HCT116 (cell line): ENCODE data around the gene TMEM232. TPM values are rescaled to one million over a fixed set of nuclear protein-coding genes. Genes with fewer than 3 reads are reported as not detected.
"Not testable (repeated sequence)": the region's sequence is repeated elsewhere in the genome, so short reads cannot be mapped to it uniquely, and the experiment has no call there.

Source experiments
- ATAC-seq: fragments of 200-7000 bp; cut with Tn5 transposase; 2 replicates; pipeline ENCODE4 v1.9.1; 2020; ENCODE audit warnings: mild to moderate bottlenecking, moderate library complexity
- BruUV-seq: library from RNA; stranded (reverse); fragments of 400-500 nt; replicated peaks from 2 replicates; lab custom pipeline; 2021; lab: Mats Ljungman, UMichigan
- CTCF ChIA-PET: fragments of 300-600 bp; sonication (Branson Sonifier 250); formaldehyde crosslinking; loops from one replicate; lab custom pipeline; 2021; ENCODE audit warnings: antibody characterized with exemption; lab: Charles Lee
- POLR2A ChIA-PET: fragments of 300-600, 350-600 bp; sonication (Branson Sonifier 250); formaldehyde crosslinking; loops from one replicate; lab custom pipeline; 2021; ENCODE audit warnings: antibody characterized with exemption; lab: Charles Lee
- RAD21 ChIA-PET, 2 experiments: fragments of 300-600 bp; sonication (Branson Sonifier 250); formaldehyde crosslinking; loops; one replicate each; lab custom pipeline; 2023; ENCODE audit warnings: low total read pairs in 2 of 2; ENCODE audit not compliant: uncharacterized antibody in 2 of 2, unreplicated experiment in 2 of 2, low non-redundant PET in 1 of 2; lab: Charles Lee
- DNase-seq: peaks from one replicate; pipeline ENCODE4 v3.0.0-alpha.2; 2010; ENCODE audit warnings: low read depth, low spot score
- H2AFZ ChIP-seq: fragments of 200-600 bp; shearing (Covaris generic), sonication (generic); 2 replicates; pipeline ENCODE4 v1.6.1; 2017; ENCODE audit warnings: low read depth, mixed run types, mixed read lengths, antibody characterized with exemption, low read length; ENCODE audit not compliant: poor library complexity, severe bottlenecking
- H3K27ac ChIP-seq: 2 replicates; pipeline ENCODE4 v1.5.1; 2012; ENCODE audit warnings: low read depth, low read length
- H3K27me3 ChIP-seq: fragments of 200-600 bp; sonication (generic); 2 replicates; pipeline ENCODE4 v1.6.1; 2016; ENCODE audit warnings: mixed run types, low read length, mixed read lengths; ENCODE audit not compliant: insufficient read depth
- H3K36me3 ChIP-seq, 2 experiments: fragments of 200-500 bp in 1 of 2; fragments of 200-600 bp in 1 of 2; sonication (Bioruptor generic) in 1 of 2; sonication (generic) in 1 of 2; 2 replicates each; pipeline versions ENCODE4 v1.5.1 to v1.6.1; 2014 to 2016; ENCODE audit warnings: low read length in 2 of 2, inconsistent platforms in 1 of 2, mixed read lengths in 1 of 2, mixed run types in 1 of 2; ENCODE audit not compliant: insufficient read depth in 2 of 2, control insufficient read depth in 1 of 2
- H3K4me1 ChIP-seq, 2 experiments: fragments of 200-600 bp in 1 of 2; sonication (generic) in 1 of 2; 2 replicates each; pipeline versions ENCODE4 v1.5.1 to v1.6.1; 2012 to 2017; ENCODE audit warnings: low read length in 2 of 2, inconsistent platforms in 1 of 2, mild to moderate bottlenecking in 1 of 2, mixed read lengths in 1 of 2, mixed run types in 1 of 2, moderate library complexity in 1 of 2; ENCODE audit not compliant: insufficient read depth in 2 of 2, control insufficient read depth in 1 of 2
- H3K4me2 ChIP-seq: fragments of 200-600 bp; sonication (generic); 2 replicates; pipeline ENCODE4 v1.6.1; 2017; ENCODE audit warnings: mixed run types, low read length, mixed read lengths
- H3K4me3 ChIP-seq, 2 experiments: fragments of 200-600 bp in 1 of 2; sonication (generic) in 1 of 2; replicated peaks in 1 of 2; 2 replicates each; pipeline ENCODE4 v1.5.1; 2011 to 2016; ENCODE audit warnings: low read length in 2 of 2, control low read depth in 1 of 2, low read depth in 1 of 2, mild to moderate bottlenecking in 1 of 2, mixed read lengths in 1 of 2, mixed run types in 1 of 2
- H3K79me2 ChIP-seq: fragments of 200-600 bp; sonication (generic); 2 replicates; pipeline ENCODE4 v1.6.1; 2017; ENCODE audit warnings: mild to moderate bottlenecking, mixed run types, low read length, moderate library complexity, mixed read lengths; ENCODE audit not compliant: insufficient read depth
- H3K9ac ChIP-seq: fragments of 200-600 bp; sonication (generic); 2 replicates; pipeline ENCODE4 v1.6.1; 2016; ENCODE audit warnings: low read length, mixed read lengths
- H3K9me2 ChIP-seq: fragments of 200-600 bp; sonication (generic), shearing (Covaris generic); 2 replicates; pipeline ENCODE4 v1.6.1; 2017; ENCODE audit warnings: mixed run types, mild to moderate bottlenecking, moderate library complexity; ENCODE audit not compliant: insufficient read depth
- H3K9me3 ChIP-seq, 2 experiments: fragments of 200-500 bp in 1 of 2; fragments of 200-600 bp in 1 of 2; sonication (Bioruptor generic) in 1 of 2; sonication (generic) in 1 of 2; 2 replicates each; pipeline ENCODE4 v1.6.1; 2014 to 2017; ENCODE audit warnings: low read length in 2 of 2, mixed read lengths in 2 of 2, inconsistent platforms in 1 of 2, low read depth in 1 of 2, mild to moderate bottlenecking in 1 of 2, mixed run types in 1 of 2, moderate library complexity in 1 of 2; ENCODE audit not compliant: control insufficient read depth in 1 of 2, insufficient read depth in 1 of 2
- H4K20me1 ChIP-seq: fragments of 200-600 bp; sonication (generic), shearing (Covaris generic); 2 replicates; pipeline ENCODE4 v1.6.1; 2017; ENCODE audit warnings: mixed run types, mild to moderate bottlenecking, moderate library complexity; ENCODE audit not compliant: insufficient read depth
- EGR1 ChIP-seq: IDR thresholded peaks from 2 replicates; pipeline ENCODE4 v1.6.1; 2012; ENCODE audit warnings: low read depth
- EZH2 ChIP-seq: fragments of 200-600 bp; sonication (generic); IDR thresholded peaks from 2 replicates; pipeline ENCODE4 v1.6.1; 2017; ENCODE audit warnings: antibody characterized with exemption, mixed run types
- FOSL1 ChIP-seq: IDR thresholded peaks from 2 replicates; pipeline ENCODE4 v1.6.1; 2012; ENCODE audit warnings: low read depth
- JUND ChIP-seq: IDR thresholded peaks from 2 replicates; pipeline ENCODE4 v1.6.1; 2012
- POLR2A ChIP-seq: IDR thresholded peaks from 2 replicates; pipeline ENCODE4 v1.7.0; 2011; ENCODE audit warnings: borderline replicate concordance; ENCODE audit not compliant: insufficient read depth, insufficient read length; ENCODE audit errors: extremely low read depth
- POLR2AphosphoS5 ChIP-seq: IDR thresholded peaks from 2 replicates; pipeline ENCODE4 v1.6.1; 2011; ENCODE audit warnings: mild to moderate bottlenecking, low read depth, low read length, moderate library complexity
- RAD21 ChIP-seq: IDR thresholded peaks from 2 replicates; pipeline ENCODE4 v1.6.1; 2012; ENCODE audit warnings: low read depth, mild to moderate bottlenecking
- REST ChIP-seq: IDR thresholded peaks from 2 replicates; pipeline ENCODE4 v1.6.1; 2012; ENCODE audit warnings: low read depth
- SIN3A ChIP-seq: IDR thresholded peaks from 2 replicates; pipeline ENCODE4 v1.6.1; 2012; ENCODE audit warnings: low read depth
- SP1 ChIP-seq: IDR thresholded peaks from 2 replicates; pipeline ENCODE4 v1.6.1; 2012; ENCODE audit warnings: low read depth
- TCF7L2 ChIP-seq: IDR thresholded peaks from 2 replicates; pipeline ENCODE4 v1.7.0; 2011; ENCODE audit warnings: borderline replicate concordance, inconsistent platforms; ENCODE audit not compliant: insufficient read depth, insufficient read length; ENCODE audit errors: extremely low read depth
- ZBTB33 ChIP-seq: IDR thresholded peaks from 2 replicates; pipeline ENCODE4 v1.6.1; 2011; ENCODE audit warnings: mild to moderate bottlenecking, low read length, moderate library complexity; ENCODE audit not compliant: insufficient replicate concordance; ENCODE audit errors: extremely low read depth
- intact Hi-C: fragments of 100-400 bp; cut with micrococcal nuclease; formaldehyde crosslinking; loops from 2 replicates; pipeline ENCODE4 v1.10.0; 2022
- total RNA-seq: library from RNA; stranded (reverse); gene quantifications from one replicate; pipeline ENCODE4 v1.2.1, GENCODE V29; 2021; ENCODE audit not compliant: unreplicated experiment
- TF ChIP-seq, protein P1 (sequence below): IDR thresholded peaks from 2 replicates; pipeline ENCODE4 v1.6.1; 2012

The TMEM232 gene
- total RNA-seq, 1 experiment from 2014 or later: 1.2 TPM

DNA sequence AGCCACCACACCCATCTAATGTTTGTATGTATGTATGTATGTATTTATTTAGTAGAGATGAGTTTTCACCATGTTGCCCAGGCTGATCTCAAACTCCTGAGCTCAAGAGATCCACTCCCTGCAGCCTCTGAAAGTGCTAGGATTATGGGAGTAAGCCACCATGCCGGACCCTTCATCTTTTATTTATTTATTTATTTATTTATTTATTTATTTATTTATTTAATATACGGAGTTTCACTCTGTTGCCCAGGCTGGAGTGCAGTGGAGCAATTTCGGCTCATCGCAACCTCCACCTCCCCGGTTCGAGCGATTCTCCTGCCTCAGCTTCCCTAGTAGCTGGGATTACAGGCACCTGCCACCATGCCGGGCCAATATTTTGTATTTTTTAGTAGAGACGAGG is 49.9 kb downstream of the TMEM232 start:
- H3K27me3 ChIP-seq, RAD21 ChIA-PET, H3K9ac ChIP-seq, H4K20me1 ChIP-seq, H3K4me1 ChIP-seq, DNase-seq, intact Hi-C loops, H3K27ac ChIP-seq, ATAC-seq, H3K4me2 ChIP-seq, H3K4me3 ChIP-seq, BruUV-seq, POLR2A ChIA-PET, H3K36me3 ChIP-seq, H3K79me2 ChIP-seq, H3K9me2 ChIP-seq, H3K9me3 ChIP-seq, H2AFZ ChIP-seq, CTCF ChIA-PET: not testable (repeated sequence)

GRCh38 chr5:110665184-110665726 is 61.2 kb downstream of the TMEM232 start:
- ATAC-seq (no peak), DNase-seq (no peak)
- ChIA-PET RAD21 (no interaction called here), POLR2A (no interaction called here), CTCF (no interaction called here)
- Histone ChIP-seq H3K9me2 (no peaks in the 10 kb centered on the region), H3K9ac (no peak overlapping the region), H3K4me2 (no peak overlapping the region), H2AFZ (no peak overlapping the region), H4K20me1 (no peaks in the 10 kb centered on the region), H3K79me2 (no peaks in the 10 kb centered on the region), H3K9me3 (no peaks in the 10 kb centered on the region), H3K27ac (no peak overlapping the region), H3K4me3 (no peak overlapping the region), H3K27me3 (no peaks in the 10 kb centered on the region), H3K4me1 (no peaks in the 10 kb centered on the region), H3K36me3 (no peaks in the 10 kb centered on the region)
- intact Hi-C loops: no loop called here
- no TSS peak for BruUV-seq
- TF ChIP-seq POLR2AphosphoS5 (no peak), ZBTB33 (no peak), EGR1 (no peak), RAD21 (no peak), REST (no peak), POLR2A (no peak), JUND (no peak), SIN3A (no peak), FOSL1 (no peak), EZH2 (no peak), SP1 (no peak), TCF7L2 (no peak)
- TF ChIP-seq, protein P1, sequence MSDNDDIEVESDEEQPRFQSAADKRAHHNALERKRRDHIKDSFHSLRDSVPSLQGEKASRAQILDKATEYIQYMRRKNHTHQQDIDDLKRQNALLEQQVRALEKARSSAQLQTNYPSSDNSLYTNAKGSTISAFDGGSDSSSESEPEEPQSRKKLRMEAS: no peak
